T-helper 2 cell treated with Interferon-gamma antibody and Interleukin-4, amounts not matched to agents 5 μg/mL and 100 μg/mL, for 36 hours (primary cell): Measurements from ENCODE around the gene TRIM2.

Source experiments
- DNase-seq: peaks from one replicate; pipeline ENCODE4 v3.0.0; 2021; ENCODE audit warnings: low spot score
- H3K27ac Mint-ChIP-seq: one replicate; pipeline ENCODE4 v1.8.0; 2021; ENCODE audit warnings: mild to moderate bottlenecking, mixed read lengths
- H3K27me3 Mint-ChIP-seq: one replicate; pipeline ENCODE4 v1.8.0; 2021; ENCODE audit warnings: low read depth, mixed read lengths
- H3K36me3 Mint-ChIP-seq: one replicate; pipeline ENCODE4 v1.8.0; 2021; ENCODE audit warnings: low read depth, mixed read lengths
- H3K4me1 Mint-ChIP-seq: one replicate; pipeline ENCODE4 v1.8.0; 2021; ENCODE audit warnings: low read depth, mixed read lengths
- H3K4me3 Mint-ChIP-seq: one replicate; pipeline ENCODE4 v1.8.0; 2022; ENCODE audit warnings: mild to moderate bottlenecking, moderate library complexity, mixed read lengths
- H3K9me3 Mint-ChIP-seq: one replicate; pipeline ENCODE4 v1.8.0; 2021; ENCODE audit warnings: mixed read lengths

Gene TRIM2

GRCh38 chr4:153222707-153223426 is 18.6 kb downstream of the TRIM2 start:
- Mint-ChIP-seq H3K4me1 (peaks cover 12% of the 10 kb centered on the region), H3K27ac (no peak overlapping the region), H3K27me3 (peaks cover 84% of the 10 kb centered on the region), H3K9me3 (peaks cover 7% of the 10 kb centered on the region), H3K36me3 (peaks cover 4% of the 10 kb centered on the region), H3K4me3 (peak overlapping the region; percentile 86)
- peak; percentile 11 for DNase-seq

DNA sequence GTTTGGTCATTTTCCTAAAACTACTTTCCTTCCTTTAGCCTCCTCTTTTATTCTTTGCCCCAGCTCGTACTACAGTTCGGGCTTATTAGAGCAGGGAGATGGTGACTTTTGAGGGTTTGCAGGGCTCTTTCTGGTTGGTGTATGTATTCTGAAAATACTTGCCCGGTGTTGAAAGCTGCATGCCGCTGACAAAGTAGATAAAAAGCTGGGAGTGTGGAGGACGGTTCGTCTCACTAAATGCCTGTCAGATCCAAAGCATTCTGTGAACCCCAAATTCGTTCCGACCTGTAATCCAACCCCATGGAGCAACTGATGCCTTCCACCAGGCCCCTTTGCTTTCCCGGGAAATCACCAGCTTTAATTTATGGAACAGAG is 19.2 kb downstream of the TRIM2 start:
- H3K27ac Mint-ChIP-seq = no peak overlapping the region
- peaks cover 83% of the 10 kb centered on the region for H3K27me3 Mint-ChIP-seq
- H3K4me3 Mint-ChIP-seq = peak overlapping the region; percentile 54
- peaks cover 7% of the 10 kb centered on the region for H3K9me3 Mint-ChIP-seq
- peaks cover 4% of the 10 kb centered on the region for H3K36me3 Mint-ChIP-seq
- peaks cover 12% of the 10 kb centered on the region for H3K4me1 Mint-ChIP-seq
- no peak for DNase-seq

DNA sequence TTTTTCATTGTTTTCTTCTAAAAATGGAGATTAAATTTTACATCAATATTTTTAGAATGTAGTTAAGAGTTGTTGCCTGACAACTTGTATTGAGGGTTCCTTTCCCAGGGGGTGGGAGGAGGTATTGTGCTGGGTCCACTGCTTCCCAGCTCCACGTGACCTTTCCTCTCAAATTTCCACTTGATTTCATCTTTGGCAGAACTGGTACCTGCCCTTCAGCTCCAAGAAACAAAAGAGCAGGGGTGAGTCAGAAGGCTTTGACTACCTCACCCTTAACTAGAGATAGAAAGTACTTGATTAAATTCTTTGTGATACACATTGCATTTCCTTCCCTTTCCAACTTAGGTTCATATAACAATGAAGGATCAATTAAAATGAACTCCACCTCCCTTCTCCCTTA is 19.7 kb downstream of the TRIM2 start:
- Mint-ChIP-seq H3K4me3 (no peak overlapping the region), H3K9me3 (peaks cover 7% of the 10 kb centered on the region), H3K27me3 (peaks cover 82% of the 10 kb centered on the region), H3K4me1 (peaks cover 12% of the 10 kb centered on the region), H3K36me3 (peaks cover 4% of the 10 kb centered on the region), H3K27ac (no peak overlapping the region)
- no peak for DNase-seq

GRCh38 chr4:153224474-153224873 is 20.2 kb downstream of the TRIM2 start:
- Mint-ChIP-seq H3K9me3 (peaks cover 7% of the 10 kb centered on the region), H3K4me1 (peaks cover 12% of the 10 kb centered on the region), H3K27ac (no peak overlapping the region), H3K36me3 (peaks cover 4% of the 10 kb centered on the region), H3K27me3 (peaks cover 79% of the 10 kb centered on the region), H3K4me3 (no peak overlapping the region)
- no peak for DNase-seq

DNA sequence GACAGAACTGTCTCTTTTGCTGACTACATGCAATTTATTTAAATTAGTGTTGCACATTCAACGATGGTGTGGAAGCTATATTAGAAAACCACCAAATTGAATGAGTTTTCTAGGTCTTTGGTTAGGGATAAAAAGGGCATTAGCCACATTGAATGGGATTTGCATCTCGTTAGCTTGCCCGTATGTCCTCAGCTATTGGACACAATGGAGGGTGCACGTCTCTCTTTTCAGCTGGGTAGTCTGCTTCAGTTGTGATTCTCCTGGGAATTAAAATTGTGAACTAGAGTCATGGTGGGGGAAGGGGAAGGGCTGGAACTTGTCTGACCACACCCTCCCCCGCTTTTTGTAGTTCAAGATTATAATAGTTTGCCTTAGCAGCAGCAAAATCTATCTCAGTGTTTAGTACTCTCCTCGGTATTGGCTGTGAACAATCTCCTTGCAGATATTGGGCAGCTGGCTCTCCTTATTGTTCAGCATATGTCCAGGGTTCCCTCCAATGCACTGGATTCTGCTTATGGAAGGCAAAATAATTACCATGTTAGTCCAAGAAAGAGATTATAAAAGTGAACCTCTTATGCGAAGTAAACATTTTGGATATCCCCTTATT is 23.3 kb downstream of the TRIM2 start:
- H3K9me3 Mint-ChIP-seq = peaks cover 7% of the 10 kb centered on the region
- no peak overlapping the region for H3K27ac Mint-ChIP-seq
- peaks cover 60% of the 10 kb centered on the region for H3K27me3 Mint-ChIP-seq
- DNase-seq = no peak
- no peak overlapping the region for H3K4me3 Mint-ChIP-seq
- peaks cover 4% of the 10 kb centered on the region for H3K36me3 Mint-ChIP-seq
- H3K4me1 Mint-ChIP-seq = peaks cover 9% of the 10 kb centered on the region

DNA sequence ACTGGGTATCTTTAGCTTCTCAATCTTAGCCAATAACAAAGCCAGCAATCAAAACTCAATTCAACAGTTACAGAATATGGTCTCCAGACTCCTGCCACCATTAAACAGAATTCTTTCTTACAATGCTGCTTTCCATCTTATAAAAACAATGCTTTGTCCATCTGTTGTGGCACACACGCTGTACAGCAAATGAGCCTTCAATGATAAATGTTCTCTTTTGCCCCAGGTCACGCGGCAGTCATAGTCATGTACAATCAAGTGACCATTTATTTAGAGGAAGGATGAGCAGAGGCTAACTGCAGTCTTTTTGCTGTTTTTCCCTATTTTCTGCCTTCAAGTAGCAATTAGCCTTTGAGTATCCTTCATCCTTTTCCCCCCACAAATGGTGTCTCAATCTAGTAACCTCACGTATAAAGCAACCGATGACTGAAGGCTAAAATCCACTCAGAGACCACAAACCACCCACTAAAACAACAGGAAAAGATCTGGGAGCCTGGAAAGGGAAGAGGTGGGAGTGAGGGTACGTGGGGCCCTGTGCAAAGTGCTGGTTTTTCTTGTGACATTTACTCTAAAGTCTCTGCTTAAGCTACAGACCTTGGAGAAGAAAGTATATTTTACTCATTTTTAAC is 24.4 kb downstream of the TRIM2 start:
- H3K27me3 Mint-ChIP-seq = peaks cover 61% of the 10 kb centered on the region
- peaks cover 4% of the 10 kb centered on the region for H3K36me3 Mint-ChIP-seq
- H3K4me3 Mint-ChIP-seq = no peak overlapping the region
- H3K27ac Mint-ChIP-seq = no peak overlapping the region
- H3K4me1 Mint-ChIP-seq = peaks cover 8% of the 10 kb centered on the region
- H3K9me3 Mint-ChIP-seq = peaks cover 7% of the 10 kb centered on the region
- DNase-seq = no peak

GRCh38 chr4:153229545-153229944 is 25.3 kb downstream of the TRIM2 start:
- Mint-ChIP-seq H3K27ac (no peak overlapping the region), H3K9me3 (peaks cover 3% of the 10 kb centered on the region), H3K4me3 (no peak overlapping the region), H3K36me3 (peaks cover under 1% of the 10 kb centered on the region), H3K27me3 (peaks cover 56% of the 10 kb centered on the region), H3K4me1 (peaks cover 8% of the 10 kb centered on the region)
- DNase-seq = no peak

- Mint-ChIP-seq H3K27ac (no peak overlapping the region), H3K27me3 (peaks cover 43% of the 10 kb centered on the region)
- DNase-seq = no peak
Measured at GRCh38 chr4:153232768-153233167, 28.5 kb downstream of the TRIM2 start.

GRCh38 chr4:153233761-153234371 is 29.6 kb downstream of the TRIM2 start:
- Mint-ChIP-seq H3K4me3 (no peak overlapping the region), H3K27me3 (peaks cover 33% of the 10 kb centered on the region), H3K27ac (no peak overlapping the region), H3K9me3 (no peaks in the 10 kb centered on the region), H3K36me3 (no peaks in the 10 kb centered on the region), H3K4me1 (peaks cover 6% of the 10 kb centered on the region)
- no peak for DNase-seq

More at GRCh38 chr4:153232768-153233167, 28.5 kb downstream of the TRIM2 start:
- Mint-ChIP-seq H3K9me3 (no peaks in the 10 kb centered on the region), H3K4me3 (no peak overlapping the region), H3K36me3 (no peaks in the 10 kb centered on the region), H3K4me1 (peaks cover 6% of the 10 kb centered on the region)

GRCh38 chr4:153234885-153235284 is 30.6 kb downstream of the TRIM2 start:
- H3K36me3 Mint-ChIP-seq = no peaks in the 10 kb centered on the region
- peaks cover 33% of the 10 kb centered on the region for H3K27me3 Mint-ChIP-seq
- H3K4me1 Mint-ChIP-seq = peaks cover 6% of the 10 kb centered on the region
- H3K4me3 Mint-ChIP-seq = no peak overlapping the region
- DNase-seq = no peak
- H3K27ac Mint-ChIP-seq = no peak overlapping the region
- no peaks in the 10 kb centered on the region for H3K9me3 Mint-ChIP-seq

GRCh38 chr4:153238135-153238919 is 34.1 kb downstream of the TRIM2 start:
- H3K27me3 Mint-ChIP-seq = peaks cover 21% of the 10 kb centered on the region
- no peaks in the 10 kb centered on the region for H3K36me3 Mint-ChIP-seq
- H3K4me1 Mint-ChIP-seq = peaks cover 2% of the 10 kb centered on the region
- no peak for DNase-seq
- H3K9me3 Mint-ChIP-seq = no peaks in the 10 kb centered on the region
- no peak overlapping the region for H3K27ac Mint-ChIP-seq
- no peak overlapping the region for H3K4me3 Mint-ChIP-seq

DNA sequence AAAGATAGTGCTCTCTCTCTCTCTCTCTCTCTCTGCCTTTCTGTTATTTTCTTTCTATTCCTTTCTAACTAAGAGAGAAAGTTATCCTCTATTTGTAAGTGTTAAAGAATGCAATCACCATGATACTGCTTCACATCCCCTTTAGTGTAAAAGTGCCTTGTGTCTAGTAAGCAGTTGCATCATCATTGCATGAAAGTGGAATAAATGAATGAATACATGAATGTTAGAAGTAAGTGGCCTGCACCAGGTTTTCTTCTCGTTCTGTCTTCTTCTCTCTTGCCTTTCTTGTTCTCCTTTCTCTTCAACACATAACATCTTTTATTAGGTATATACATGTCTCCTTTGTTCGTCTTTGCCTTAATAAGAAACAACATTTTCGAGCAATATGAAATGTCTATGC is 35.2 kb downstream of the TRIM2 start:
- Mint-ChIP-seq H3K27ac (no peak overlapping the region), H3K4me3 (no peak overlapping the region), H3K4me1 (no peaks in the 10 kb centered on the region), H3K27me3 (peaks cover 15% of the 10 kb centered on the region), H3K36me3 (no peaks in the 10 kb centered on the region), H3K9me3 (no peaks in the 10 kb centered on the region)
- DNase-seq = no peak

GRCh38 chr4:153241295-153241694 is 37.1 kb downstream of the TRIM2 start:
- H3K4me3 Mint-ChIP-seq = no peak overlapping the region
- peaks cover 3% of the 10 kb centered on the region for H3K27me3 Mint-ChIP-seq
- no peaks in the 10 kb centered on the region for H3K4me1 Mint-ChIP-seq
- H3K36me3 Mint-ChIP-seq = no peaks in the 10 kb centered on the region
- no peaks in the 10 kb centered on the region for H3K9me3 Mint-ChIP-seq
- H3K27ac Mint-ChIP-seq = no peak overlapping the region
- no peak for DNase-seq
